AG04450 (cell line): ENCODE results near the gene MAP2K3. TPM values are rescaled to one million over a fixed set of nuclear protein-coding genes. Genes with fewer than 3 reads are reported as not detected.

ENCODE experiments used
- CTCF ChIA-PET: fragments of 300-600, 350-600 bp; formaldehyde crosslinking; extraction: SDS; loops from one replicate; lab custom pipeline; 2022; ENCODE audit warnings: antibody characterized with exemption, inconsistent platforms; lab: Charles Lee
- POLR2A ChIA-PET: fragments of 350-600 bp; formaldehyde crosslinking; extraction: SDS; loops from one replicate; lab custom pipeline; 2021; ENCODE audit warnings: antibody characterized with exemption, inconsistent platforms; lab: Yijun Ruan, JAX
- DNase-seq: peaks from one replicate; pipeline ENCODE4 v3.0.0-alpha.2; 2011; ENCODE audit warnings: low read depth, low spot score
- H3K27ac ChIP-seq: one replicate; pipeline ENCODE4 v1.5.1; 2012; ENCODE audit warnings: low read depth, low read length, control low read depth
- H3K27me3 ChIP-seq: one replicate; pipeline ENCODE4 v1.6.0; 2012; ENCODE audit warnings: low read length; ENCODE audit not compliant: control insufficient read depth, insufficient read depth
- H3K4me3 ChIP-seq: 2 replicates; pipeline ENCODE4 v1.5.1; 2011; ENCODE audit warnings: mild to moderate bottlenecking, low read depth, low read length, control low read depth
- H3K9me3 ChIP-seq: 2 replicates; pipeline ENCODE4 v1.5.1; 2012; ENCODE audit warnings: low read length; ENCODE audit not compliant: control insufficient read depth, insufficient read depth
- CTCF ChIP-seq: IDR thresholded peaks from 2 replicates; pipeline ENCODE4 v1.5.1; 2011; ENCODE audit warnings: low read depth, low read length, control low read depth, inconsistent platforms
- polyA plus RNA-seq: library from polyadenylated mRNA; depleted of rRNA; stranded (reverse); fragments of >200 nt; gene quantifications from 2 replicates; pipeline ENCODE4 v1.2.3, GENCODE V29; 2011

MAP2K3 gene
- polyA plus RNA-seq, 1 experiment, result 13.7 TPM

GRCh38 chr17:21354796-21355385 is 70.4 kb downstream of the MAP2K3 start:
- Histone ChIP-seq H3K27me3 (peaks cover 30% of the 10 kb centered on the region), H3K4me3 (no peak overlapping the region), H3K27ac (no peak overlapping the region), H3K9me3 (no peaks in the 10 kb centered on the region)
- ChIA-PET CTCF (no interaction called here), POLR2A (no interaction called here)
- TF ChIP-seq CTCF, result no peak
- no peak for DNase-seq

GRCh38 chr17:21355586-21355985 is 71.1 kb downstream of the MAP2K3 start:
- Histone ChIP-seq H3K9me3 (no peaks in the 10 kb centered on the region), H3K27ac (no peak overlapping the region), H3K4me3 (no peak overlapping the region), H3K27me3 (peaks cover 32% of the 10 kb centered on the region)
- ChIA-PET POLR2A (no interaction called here), CTCF (no interaction called here)
- no peak for TF ChIP-seq CTCF
- no peak for DNase-seq

GRCh38 chr17:21356537-21357127 is 72.1 kb downstream of the MAP2K3 start:
- no peak overlapping the region for H3K4me3 ChIP-seq
- POLR2A ChIA-PET, result no interaction called here
- CTCF ChIA-PET, result no interaction called here
- DNase-seq, result no peak
- H3K27me3 ChIP-seq, result peaks cover 36% of the 10 kb centered on the region
- H3K27ac ChIP-seq, result no peak overlapping the region
- TF ChIP-seq CTCF, result no peak
- H3K9me3 ChIP-seq, result no peaks in the 10 kb centered on the region

- no peak for TF ChIP-seq CTCF
- ChIA-PET CTCF (no interaction called here), POLR2A (no interaction called here)
- no peak for DNase-seq
- H3K27ac ChIP-seq, result no peak overlapping the region
- H3K4me3 ChIP-seq, result no peak overlapping the region
- no peaks in the 10 kb centered on the region for H3K9me3 ChIP-seq
- peaks cover 38% of the 10 kb centered on the region for H3K27me3 ChIP-seq
Measured at GRCh38 chr17:21357281-21357680, 72.8 kb downstream of the MAP2K3 start.
